ENCODE data around the gene LYRM2.

LYRM2 gene

DNA sequence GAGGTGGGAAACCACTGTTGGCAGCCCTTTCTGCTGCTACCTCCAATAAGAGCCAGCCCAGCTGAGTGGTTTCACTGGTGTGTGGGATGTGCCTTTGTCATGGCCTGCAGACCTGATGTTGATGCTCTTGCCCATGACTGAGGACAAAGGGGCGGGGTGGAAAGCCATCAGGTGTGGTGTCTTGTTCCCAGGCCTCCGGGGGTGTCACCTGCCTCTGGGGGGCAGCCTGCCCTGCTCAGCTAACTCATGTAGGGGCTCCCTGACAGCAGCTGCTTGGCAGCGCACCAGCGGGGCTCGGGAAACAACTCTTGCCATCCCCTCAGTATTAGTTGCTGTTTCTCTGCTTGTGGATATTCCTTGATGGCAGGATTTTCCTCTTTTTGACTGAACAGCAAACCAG, 91.3 kb downstream of the LYRM2 start:
- DNase-seq, result no peak

DNA sequence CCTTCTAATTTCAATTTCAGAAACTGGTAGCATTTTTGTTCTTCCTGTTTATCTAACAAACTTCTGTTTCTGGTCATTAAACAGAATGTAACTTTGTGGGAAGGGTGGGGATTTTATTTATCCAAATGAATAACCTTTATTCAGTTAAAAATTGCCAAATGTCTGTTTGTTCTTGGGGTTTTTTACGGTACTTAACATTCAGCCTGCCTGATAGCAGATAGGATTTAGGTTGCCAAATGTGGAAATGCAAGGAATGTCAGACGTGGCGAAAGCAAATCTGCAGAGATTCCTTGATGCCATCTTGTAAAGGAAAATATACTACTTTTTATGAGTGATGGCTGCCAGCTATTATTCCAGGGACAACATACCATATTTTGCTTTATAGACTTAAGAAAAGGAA, 95.7 kb downstream of the LYRM2 start:
- DNase-seq, result no peak

DNA sequence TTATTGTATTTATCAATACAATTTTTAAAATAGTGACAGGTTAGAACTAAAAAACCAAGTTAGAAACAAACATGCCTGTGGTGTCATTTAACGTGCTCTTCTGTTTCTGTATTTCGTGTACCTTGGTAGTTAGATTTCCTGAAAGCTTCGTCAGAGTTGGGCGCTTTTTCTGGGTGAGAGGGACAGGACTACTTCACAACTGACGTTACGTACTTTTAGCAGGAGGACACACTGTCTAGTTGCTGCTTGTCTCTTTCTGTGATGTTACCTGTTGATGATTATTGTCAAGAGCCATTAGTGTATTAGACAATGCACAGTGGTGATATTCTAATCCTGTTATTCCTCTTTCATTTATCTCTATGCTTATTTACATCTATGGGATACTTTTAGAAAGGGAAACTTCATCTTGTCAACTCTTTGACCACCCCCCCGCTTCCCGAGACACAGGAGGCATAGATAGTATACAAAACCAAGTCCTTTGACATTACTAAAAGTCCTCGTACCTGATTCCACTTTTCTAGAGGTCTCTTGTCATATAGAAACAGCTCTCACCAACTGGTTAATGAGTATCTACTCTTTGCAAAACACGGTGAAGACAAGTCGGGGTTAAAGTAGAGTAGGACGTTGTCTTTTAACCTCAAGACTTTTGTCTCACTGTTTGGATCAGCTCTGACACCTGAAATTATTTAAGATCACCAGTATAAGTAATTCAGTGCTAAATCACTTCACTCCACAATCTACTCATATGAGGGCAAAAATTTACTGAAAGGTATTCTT, 96.3 kb downstream of the LYRM2 start:
- no peak for DNase-seq

DNA sequence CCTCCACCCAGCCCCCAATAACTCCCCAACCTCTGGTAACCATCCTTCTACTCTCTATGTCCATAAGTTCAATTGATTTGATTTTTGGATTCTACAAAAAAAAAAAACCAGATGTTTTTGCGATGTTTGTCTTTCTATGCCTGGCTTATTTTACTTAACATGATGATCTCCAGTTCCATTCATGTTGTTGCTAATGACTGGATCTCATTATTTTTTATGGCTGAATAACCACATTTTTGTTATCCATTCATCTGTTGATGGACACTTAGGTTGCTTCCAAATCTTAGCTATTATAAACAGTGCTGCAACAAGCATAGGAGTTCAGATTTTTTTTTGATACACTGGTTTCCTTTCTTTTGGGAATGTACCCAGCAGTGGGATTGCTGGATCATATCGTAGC, 98.8 kb downstream of the LYRM2 start:
- DNase-seq, result no peak

DNA sequence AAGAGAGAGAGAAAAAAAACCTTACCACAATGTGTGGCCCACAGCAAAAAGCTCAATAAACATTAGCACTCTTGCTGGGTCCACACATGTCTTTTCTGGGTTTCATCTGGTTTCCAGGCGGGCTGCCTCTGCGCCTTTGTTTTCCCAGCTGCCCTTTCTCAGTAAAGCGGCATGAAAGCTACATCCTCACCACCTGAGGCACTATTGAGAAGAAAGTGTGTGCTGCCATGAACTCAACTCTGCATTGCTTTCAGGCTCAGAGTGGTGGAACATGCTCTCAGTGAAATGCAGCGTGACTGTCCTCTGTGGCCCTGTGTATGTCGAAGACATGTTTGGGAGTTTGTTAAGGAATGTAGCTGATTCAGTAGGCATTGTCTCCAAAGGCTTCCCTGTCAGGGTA, 102.3 kb downstream of the LYRM2 start:
- no peak for DNase-seq

DNA sequence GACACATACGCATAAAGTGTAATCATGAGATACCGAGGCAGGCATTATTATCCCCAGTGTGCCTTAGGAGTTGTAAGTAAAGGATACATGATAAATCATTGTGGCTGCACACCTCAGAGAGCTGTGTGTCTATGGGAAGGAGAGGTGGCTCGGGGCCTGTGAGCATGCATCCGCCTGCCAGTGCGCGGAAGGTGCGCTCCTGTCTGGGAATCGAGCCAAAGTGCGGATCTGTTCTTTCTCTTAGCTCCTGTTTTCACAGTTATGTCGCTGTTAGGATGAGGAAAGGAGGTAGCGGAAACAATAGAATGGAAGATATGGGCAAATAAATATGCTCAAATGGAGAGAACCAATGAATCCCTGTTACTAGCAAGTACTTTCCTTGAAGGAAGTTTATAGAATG, 107.6 kb downstream of the LYRM2 start:
- DNase-seq, result no peak

DNA sequence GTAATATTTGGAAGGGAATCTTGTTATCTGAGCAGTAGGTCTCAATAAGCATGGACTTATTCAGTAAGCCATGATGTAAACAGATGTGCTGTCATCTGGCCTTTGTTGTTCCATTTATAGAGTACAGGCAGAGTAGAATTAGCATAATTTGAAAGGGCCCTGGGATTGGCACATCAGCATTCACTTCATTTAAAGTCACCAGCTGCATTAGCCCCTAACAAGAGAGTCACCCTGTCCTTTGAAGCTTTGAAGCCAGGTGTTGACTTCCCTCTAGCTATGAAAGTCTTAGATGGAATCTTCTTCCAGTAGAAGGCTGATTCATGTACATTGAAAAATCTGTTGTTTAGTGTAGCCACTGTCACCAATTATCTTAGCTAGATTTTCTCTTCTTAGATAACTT, 109.7 kb downstream of the LYRM2 start:
- DNase-seq, result no peak

DNA sequence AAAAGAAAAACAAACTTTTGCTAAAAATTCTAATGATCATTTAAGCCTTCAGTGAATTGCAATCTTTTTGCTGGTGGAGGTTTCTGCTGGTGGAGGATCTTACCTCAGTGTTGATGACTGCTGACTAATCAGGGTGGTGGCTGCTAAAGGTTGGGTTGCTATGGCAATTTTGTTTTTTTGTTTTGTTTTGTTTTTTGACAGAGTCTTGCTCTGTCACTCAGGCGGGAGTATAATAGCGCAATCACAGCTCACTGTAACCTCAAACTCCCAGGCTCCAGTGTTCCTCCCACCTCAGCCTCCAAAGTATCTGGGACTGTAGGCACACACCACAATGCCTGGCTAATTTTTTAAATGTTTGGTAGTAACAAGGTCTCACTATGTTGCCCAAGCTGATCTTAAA, 110.9 kb downstream of the LYRM2 start:
- no peak for DNase-seq

DNA sequence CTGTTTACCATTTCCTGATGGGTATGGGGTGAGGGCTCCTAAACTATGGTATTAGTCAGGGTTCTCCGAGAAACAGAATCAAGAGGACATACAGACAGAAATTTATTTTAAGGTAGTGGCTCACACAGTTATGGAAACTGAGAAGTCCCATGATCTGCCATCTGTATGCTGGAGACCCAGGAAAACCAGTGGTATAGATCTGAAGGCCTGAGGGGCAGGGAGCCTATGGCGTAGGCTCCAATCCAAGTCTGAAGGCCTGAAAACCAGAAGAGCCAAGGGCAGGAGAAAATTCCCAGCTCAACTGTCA, 112.0 kb downstream of the LYRM2 start:
- DNase-seq, result no peak

DNA sequence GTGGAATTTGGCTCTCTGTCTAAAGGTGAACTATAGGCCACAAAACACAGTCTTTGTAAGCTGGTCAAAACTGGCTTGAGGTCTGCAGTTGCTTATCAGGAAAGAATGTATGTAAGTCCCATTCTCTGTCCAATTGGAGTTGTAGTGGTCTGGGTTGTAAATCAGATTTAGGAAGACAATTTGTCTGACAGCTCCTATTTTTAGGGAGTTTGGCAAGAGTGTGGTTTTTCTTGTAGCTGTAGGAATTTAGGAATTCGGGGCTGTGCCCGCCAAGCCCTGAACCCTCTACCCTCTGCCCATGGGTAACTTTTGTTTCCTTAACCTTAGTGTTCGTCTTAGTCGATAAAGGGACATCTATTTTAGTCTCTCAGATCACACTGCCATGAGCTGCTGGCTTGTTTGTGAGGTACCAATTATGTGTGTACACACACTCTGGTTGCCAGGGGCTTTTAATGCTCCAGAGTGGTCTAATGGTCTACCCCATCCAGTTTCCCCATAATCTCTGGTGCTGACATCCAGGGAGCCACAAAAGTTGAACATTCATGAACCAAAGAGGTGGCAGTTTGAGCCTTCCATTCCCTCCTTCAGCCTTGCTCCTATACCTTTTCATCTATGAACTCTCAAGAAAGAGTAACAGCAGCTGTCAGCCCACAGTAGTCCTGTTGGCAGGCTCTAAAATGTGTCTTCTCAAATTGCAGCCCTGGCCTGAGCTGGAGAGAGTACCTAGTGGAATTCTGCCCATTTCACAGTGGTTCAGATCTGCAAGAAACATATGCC, 112.6 kb downstream of the LYRM2 start:
- DNase-seq, result no peak

DNA sequence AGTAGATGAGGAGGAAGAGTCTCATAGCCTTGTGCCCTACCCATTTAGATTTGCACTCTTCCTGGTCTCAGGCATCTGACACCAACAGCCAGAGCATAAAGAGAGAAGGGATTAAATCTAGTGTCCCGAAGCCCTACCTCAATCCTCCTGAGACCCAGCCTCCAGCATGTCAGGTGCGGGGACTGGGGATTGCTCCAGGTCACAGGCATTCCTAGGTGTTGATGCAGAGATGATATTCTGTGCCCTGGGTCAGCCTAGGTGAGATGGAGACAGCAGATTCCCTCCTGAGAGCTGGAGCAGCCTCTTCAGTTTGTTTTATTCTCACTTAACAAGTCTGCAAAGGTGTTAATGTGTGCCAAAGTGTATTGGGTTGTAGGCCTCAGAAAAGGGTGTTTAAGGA, 115.8 kb downstream of the LYRM2 start:
- no peak for DNase-seq

DNA sequence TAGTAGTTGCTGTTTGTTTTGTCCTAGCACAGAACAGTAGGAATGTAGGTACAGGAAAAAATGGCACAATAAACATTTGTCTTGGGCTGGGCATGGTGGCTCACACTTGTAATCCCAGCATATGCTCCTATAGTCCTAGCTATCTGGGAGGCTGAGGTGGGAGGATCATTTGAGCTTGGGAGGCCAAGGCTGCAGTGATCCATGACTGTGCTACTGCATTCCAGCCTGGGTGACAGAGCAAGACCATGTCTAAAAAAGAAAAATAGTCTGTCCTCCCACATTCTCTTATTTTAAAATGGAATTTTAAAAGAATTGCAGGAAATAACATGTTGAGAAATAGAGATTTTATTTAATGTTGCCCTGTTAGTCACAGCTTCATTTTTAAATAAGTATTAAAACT, 117.8 kb downstream of the LYRM2 start:
- peak; percentile 38 for DNase-seq

DNA sequence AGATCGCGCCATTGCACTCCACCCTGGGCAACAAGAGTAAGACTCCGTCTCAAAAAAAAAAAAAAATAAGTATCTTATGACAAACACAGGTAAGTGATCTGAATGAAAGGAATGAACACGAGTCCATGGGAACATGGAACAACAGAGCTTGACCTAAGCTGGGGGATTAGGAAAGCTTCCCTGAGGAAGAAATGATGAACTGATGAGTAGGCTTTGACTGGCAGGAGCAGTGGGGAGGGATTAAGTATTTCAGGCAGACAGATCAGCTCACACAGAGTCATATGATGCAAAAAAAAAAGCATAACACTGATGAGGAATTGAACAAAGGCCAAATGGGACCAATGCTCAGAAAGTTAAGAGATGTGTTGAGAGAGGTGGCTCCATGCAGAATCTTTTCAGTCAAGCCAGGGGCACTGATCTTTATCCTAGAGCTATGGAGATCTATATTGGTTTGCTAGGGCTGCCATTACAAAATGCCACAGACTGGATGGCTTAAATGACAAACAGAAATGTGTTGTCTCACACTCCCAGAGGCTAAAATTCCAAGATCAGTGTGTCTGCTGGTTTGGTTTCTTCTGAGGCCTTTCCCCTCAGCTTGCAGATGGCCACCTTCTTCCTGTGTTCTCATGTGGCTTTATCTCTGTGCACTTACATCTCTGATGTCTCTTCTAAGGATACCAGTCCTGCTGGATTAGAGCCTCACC, 120.0 kb downstream of the LYRM2 start:
- DNase-seq, result no peak

All from kidney glomerular epithelial cell (primary cell).